Left renal cortex interstitium (tissue), 4 donors: ENCODE data around the gene LIPC. TPM values are rescaled to one million over a fixed set of nuclear protein-coding genes. Genes with fewer than 3 reads are reported as not detected.

Experiments used
- DNase-seq, 4 donors: peaks; one replicate each; pipeline ENCODE4 v3.0.0-alpha.2; 2013; ENCODE audit warnings: low read depth in 4 of 4, low spot score in 2 of 4, missing footprints in 1 of 4
- polyA plus RNA-seq, 4 donors: library from polyadenylated mRNA; unstranded; fragments of 120-200 nt; gene quantifications; one replicate each; pipeline ENCODE4 v1.2.1, GENCODE V29; 2013; ENCODE audit not compliant: insufficient read length in 4 of 4

LIPC gene
- polyA plus RNA-seq, 4 donors: 11.8 to 18.8 (median 15.4) TPM

DNA sequence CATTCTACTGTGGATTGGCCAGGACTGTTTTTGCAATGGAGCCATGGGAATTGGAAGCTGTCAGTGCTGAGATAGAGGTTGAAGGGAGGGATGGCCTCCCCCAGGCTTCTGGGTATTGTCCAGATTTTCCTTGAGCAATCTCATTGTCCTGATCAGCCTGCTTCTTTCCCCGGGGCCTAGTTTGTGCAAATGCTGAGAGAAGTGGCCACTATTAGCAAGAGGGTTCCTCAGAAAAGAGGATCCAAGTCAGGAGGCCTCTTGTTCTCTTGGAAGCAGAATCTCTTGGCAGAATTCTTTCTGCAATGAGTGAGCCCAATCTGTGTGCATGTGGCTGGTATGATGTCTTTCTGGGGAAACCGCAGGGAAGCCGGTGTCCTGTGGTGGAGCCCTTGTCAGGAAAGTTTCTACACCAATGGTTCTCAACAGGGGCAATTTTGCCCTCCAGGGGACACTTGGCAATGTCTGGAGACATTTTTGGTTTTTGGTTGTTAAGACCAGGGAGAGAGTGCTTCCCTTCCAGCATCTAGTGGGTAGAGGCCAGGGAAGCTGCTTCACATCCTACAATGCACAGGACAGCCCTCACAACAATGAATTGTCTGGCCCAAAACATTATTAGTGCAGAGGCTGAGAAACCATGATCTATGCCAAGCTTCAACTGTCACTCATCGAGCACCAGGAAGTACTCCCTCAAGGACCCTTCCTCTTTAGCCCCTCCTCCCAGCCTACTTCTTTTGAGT lies 2.0 kb downstream of the LIPC start:
- DNase-seq: no peak

DNA sequence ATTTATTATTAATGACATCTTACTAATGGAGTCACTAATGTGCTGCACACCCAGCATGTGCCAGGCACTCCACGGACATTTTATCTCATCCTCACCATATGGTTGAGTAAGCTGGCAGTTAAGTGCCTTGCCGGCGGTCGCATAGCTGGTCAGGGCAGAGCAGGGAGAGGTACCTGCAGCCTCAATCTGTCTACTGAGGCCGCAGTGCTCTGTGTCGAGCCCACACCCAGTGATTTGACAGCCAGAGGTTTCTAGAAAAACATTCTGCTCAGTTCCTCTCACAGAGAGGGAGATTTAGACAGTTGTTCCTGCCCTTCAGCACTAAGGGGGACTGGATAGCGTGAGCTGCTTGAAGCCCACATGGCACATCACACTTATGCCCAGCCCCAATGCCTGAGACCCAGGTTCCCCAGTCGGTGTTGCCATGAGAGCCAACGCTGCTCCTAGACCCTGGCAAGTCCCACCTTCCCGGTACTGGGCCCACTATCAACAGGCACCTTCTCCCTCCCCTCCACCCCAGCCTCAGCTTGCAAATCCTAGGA lies 2.6 kb downstream of the LIPC start:
- DNase-seq: no peak

DNA sequence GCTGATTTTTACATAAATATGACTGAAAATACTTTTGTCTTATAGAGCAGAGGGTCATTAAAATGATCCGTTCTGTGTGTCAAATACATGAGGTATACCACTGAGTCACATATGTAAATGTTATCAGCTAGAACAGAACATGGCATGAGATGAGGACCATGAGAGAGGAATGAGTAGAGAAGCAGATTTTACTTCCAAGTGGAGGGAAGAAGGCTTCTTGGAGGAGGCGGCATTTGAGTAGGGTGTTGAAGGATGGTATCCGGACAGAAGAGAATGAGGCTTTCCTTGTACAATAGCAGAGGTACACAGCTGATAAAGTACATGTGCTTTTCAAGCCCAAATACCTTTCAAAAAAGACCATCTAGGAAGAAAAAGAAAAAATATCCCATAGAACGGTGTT lies 4.8 kb downstream of the LIPC start:
- no peak for DNase-seq

DNA sequence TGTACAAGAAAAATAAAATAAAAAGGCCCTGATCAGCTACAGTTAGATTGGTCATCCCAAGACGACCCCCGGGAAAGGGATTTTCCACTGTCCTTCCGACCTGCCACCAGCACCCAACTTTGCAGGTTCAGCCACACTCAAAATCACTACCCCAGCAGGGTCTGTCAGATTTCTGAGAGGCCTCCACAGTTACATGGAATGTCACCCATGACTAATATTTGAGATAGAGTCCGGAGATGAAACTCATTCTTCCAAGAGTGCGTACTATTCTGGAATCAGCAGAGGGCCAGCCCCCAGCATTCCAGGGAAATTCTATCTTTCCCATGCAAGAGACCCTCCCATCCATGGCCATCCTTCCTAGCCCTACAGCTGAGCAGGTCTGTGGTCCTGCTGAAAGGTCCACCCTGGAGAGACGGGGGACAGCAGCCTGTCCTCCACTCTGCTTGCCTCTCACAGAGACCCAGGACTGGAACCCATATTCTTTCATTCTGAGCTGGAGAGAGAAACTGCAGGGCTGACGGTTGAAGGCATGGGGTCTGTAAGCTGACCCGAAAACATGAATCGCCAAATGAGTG lies 5.8 kb downstream of the LIPC start:
- no peak for DNase-seq

DNA sequence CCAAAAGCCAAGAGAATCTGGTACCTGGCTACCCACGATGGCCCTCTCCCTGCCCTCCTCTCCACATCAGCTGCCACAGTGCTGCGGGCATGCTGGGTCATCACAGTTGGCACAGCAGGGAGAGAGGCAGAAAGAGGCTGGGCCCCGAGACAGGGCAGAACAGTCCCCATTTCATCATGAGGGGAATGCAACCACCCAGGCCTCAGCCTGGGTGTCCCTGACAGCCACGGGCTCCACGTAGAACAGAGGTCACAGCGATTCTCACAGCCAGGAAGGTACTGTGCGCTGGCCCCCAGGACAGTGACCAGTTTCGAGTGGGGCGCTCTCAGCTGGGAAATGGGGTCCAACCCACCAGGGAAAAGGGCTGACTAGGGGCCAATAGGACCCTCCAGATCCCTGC lies 6.3 kb downstream of the LIPC start:
- DNase-seq: no peak

DNA sequence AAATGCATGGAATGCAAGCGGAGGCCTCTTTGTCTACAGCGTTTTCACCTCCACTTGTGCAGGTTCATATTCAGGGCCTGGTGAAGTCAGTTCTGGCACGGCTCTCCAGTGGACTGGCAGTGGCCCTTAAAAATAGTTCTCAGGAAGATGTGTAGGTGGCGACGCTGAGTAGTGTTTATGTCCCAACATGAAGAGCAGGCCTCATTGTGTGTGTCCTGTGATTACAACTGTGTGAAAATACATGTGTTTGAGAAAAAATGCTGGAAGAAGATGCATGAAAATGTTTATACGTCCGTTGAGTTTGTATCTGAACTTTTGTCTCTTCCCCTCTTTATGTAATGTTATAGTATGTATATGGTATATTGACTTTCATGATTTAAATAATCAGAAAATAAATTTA lies 7.2 kb downstream of the LIPC start:
- no peak for DNase-seq

DNA sequence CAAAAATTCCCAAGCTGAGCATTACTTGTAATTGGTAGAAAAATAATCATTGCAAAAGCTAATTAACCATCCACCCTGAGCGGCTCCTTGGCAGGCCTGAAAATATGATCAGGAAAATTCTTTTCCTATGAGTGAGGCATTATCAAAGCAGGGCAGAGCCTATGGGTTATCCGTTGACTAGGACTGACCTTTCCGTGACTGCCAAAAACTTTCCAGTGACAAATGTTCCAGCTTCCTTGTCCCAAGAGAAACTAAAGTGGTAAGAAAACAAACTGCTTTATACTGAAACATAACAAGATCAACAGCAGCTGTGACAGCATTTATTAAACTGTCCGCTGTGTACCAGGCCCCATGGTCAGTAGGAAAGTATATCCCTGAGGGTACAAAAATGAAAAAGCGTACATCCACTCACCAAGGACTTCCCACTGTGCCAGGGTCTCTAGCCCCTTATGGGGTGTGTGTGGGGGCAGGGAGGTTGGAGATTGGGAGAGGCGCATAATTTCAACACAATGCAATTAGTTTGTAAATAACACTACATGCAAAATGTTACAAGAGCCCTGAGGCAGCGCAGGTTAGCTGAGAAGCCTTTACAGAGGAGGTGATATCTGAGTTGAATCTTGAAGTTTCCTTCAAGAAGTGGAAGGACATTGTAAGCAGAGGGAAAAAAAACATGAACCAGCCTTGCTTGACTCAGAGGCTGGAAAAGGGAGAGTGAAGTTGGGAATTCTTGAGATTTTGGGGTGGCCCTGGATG lies 8.5 kb downstream of the LIPC start:
- no peak for DNase-seq

DNA sequence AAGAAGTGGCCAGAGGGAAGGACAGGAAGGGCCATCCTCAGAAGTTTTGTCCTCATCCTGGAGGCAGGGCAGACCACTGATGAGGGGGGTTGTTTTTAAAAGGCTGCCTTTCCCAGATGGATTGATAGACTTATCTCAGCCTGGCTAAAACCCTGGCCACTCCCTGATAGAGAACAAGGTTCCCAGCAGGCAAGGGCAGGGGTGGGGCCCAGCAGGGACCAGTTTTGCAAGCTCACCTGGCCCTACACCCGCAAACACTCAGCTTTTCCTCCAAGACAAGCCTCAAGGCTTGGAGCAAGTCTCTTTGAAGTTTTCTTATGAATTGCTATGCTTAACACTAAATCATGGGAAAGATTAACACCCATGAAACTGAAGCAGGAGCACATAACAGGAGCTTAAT lies 9.1 kb downstream of the LIPC start:
- no peak for DNase-seq

DNA sequence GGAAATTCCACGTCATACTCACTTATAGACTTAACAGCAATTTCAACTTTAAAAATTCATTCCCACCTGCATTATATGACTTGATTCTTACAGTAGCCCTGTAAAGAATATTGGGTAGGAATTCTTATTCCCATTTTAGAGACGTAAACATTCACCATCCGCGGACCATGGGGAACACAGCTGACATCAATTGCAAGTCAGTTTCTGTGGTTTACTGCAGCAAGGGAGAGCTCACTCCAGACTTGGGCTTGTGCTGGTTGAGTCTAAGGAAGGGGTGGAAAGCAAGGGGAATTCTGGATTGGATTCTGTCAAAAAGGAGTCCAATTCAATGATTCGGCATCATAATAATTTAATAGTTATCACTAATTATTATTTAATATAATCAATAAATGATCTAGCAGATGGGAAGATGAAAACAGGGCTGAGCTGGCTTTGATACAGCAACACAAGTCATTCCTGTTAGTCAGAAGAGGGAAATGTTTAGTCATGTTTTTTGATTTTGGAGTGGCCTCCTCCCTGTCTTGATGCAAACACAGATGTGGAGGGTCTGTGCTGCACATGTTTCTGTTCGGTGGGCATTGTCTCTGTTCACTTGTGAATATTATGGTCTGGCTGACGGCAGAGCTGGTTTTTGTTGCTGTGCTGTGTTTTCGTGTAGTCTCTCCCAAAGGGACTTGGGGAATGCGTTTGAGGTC lies 9.7 kb downstream of the LIPC start:
- DNase-seq: no peak

DNA sequence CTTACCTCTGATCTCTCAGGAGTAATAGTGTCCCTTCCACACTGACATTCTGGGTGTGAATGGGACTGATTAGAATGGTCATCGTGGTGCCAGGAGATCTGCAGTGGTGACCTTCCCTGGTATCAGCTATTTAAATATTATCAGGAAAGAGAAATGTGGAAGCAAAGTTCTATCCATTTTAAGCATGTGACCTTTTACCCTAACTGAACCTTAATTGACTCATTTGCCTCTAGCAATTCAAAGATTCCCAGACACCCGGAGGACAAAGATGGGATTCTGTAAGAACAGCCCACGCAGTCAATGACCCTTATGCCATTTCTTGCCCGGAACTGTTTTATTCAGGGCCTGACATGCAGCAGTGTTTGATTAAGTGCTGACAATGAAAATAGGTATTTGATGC lies 10.3 kb downstream of the LIPC start:
- DNase-seq: no peak

DNA sequence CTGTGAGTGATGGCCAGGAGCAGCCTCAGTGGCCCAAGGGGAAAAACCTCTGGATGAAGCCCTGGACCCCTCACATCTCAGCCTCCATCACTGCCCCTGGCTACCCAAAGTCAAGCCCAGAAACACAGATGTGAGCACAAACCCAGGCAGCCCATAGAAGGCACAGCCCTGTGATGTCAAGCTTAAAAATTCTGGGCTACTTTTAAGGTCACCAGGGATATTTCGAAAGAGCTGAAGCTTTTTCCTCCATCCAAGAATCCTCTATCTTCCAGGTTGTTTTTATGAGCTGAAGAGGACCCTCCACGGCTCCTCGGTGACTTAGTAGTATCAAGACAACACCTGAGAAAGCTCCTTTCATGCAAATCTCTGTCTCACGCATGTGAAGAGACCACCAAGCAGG lies 11.5 kb downstream of the LIPC start:
- no peak for DNase-seq

DNA sequence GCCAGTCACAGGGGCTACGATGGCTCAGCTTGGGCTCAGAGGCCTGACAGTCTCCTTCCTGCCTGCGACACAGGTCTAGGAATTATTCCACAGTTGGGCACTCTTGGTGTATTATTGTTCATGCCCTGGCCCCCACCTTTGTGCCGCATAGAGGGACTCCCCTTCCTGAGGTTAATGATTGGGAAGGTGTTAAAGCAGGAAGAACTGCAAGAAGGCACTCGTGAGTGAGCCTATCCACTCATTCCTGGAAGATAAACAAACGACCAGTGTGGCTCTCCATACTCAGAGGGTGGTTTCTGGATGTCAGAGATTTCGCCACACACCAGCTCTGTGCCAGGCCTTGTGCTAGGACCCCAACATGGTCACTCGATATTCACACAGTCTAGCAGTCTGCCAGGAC lies 12.3 kb downstream of the LIPC start:
- DNase-seq: no peak

DNA sequence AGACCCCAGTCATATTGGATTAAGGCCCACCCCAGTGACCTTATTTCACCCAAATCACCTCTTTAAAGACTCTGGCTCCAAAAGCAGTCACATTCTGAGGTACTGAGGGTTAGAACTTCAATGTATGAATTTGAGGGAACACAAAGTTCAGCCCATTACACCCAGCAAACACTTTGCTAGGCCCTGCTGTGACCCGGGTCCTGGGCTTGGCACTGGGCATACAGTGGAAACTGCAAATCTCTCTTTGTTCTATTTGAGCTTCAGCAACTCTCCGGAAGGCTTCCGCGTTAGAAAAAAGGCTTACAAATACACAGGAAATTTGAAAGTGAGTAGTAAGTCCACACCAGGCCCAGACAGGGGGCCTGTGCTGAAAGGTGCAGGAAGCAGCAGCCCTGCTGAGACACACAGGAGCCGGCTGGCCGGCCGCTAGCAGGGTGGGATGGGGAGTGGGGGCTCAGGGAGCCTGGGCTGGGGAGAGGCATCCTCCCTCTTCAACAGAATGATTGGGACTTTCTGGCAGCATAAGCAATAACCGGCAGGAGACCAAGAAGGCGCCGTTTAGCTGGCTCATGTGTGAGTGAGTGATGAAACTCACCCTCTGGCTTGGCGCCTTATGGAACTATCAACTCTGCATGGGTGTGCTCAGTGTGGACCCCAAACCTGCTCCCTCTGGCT lies 13.0 kb downstream of the LIPC start:
- no peak for DNase-seq

DNA sequence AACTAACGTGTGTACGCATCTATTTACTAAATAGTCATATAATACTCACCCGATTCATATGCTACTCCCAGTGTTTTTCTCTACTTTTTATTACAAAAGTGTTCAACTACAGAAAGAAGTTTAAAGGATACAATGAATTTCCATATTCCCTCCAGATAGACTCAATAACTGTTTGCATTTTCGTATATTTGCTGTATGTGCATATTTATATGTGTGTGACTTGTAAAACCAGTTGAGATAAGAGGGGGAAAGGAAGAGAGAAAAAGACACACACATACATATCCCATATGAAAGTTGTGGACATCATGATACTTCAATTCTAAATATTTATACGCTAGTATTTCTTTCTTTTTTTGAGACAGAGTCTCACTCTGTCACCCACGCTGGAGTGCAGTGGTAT lies 14.1 kb downstream of the LIPC start:
- DNase-seq: no peak

DNA sequence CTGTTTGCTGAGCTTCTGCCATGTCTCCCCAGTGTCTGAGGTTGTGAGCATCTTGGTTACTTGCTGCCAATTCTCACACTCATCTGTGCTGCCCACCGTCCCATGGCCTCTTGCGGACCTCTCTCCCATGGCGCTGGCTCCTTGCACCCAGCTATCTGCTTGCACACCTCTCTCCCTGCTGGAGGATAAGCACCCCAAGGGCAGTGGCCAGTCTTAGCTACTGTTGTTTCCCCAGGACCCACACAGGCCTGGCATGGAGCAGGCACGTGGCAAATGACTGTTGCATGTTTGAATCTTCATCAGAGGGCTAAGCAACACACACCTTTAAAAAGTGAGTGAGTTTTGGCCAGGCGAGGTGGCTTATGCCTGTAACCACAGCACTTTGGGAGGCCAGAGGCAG lies 14.7 kb downstream of the LIPC start:
- DNase-seq: no peak

DNA sequence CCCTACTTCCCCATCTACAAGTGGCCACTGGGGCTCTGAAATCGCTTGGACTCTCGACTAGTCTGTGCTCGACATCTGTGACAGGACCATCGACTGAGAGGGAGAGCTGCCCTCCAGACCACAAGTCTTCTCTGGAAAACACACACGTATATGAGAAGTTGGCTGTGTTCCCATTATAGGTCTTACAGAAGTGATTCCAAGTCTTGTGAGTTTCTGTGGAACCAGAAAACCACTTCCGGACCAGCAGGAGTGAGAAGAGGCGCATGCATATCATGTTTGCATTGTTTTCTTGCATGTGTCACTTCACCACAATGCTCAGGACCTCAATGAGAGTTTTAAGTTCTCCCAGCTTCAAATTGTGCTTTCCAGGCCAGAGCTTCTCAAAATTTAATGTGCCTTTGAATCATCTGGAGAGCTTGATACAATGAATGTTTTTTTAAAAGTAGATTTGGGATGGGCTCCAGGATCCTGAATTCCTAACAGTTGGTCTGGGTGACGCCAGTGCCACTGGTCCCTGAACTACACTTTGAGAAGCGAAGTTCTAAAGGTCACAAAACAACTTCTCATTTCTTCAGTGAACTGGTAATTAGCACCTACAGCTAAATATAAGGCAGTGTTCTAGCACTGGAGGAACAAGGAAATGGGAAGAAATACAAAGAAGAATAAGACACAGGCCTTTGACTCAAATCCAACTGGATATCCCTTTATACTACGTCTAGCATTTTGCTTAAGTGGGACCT lies 15.7 kb downstream of the LIPC start:
- DNase-seq: no peak

DNA sequence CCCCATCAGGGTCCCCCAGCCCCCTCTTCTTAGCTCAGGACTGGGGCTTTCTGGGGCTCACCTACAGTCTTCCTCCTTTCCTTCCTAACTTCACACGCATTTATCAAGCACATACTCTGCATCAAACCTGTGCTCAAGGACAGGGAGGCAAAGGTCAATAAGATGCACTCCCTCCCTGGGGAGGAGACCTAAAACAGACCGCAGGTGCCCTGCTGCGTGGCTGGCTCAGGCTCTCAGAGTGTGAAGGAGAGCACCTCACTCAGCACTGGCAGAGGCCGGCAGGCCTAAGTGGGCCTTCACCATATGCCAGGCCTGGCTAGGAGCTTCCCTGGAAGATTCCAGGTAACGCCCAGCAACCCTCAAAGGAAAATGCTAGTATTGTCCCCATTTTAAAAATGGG lies 16.5 kb downstream of the LIPC start:
- no peak for DNase-seq

DNA sequence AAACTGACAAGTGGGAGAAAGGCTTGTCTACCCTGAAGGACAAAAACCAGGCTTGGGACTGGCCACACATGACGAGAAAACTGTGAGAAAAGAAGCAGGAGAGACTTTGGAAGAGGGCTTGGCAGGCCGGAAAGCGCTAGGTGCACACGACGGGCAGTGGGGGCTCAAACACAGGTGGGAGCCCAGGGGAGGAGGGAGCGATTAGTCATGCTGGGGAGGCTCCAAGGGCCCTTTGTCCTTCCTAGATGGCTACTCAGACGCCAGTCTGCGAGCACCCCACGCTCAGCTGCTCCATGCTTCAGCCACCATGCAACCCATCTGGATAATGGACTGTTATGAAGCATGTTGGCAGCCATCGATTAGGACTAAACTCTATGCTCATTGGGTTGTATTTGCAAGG lies 17.1 kb downstream of the LIPC start:
- DNase-seq: no peak

DNA sequence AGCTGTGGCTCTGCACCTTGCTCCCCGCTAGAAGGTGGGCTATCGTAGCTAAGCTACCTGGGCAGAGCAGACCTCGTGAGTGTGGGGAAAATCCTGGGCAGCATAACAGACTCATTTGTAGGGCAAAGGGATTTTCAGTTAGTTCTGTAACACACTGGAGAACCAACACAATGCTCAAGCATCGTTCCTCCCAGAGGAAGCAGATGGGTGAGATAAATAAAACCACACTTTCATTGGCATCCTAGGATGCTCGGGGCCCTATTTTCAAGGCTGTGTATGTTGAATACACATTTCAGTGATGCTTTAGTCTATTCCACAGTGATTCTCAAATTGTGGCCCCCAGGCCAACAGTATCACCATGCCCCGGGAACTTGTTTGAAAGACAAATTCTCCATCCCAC lies 20.0 kb downstream of the LIPC start:
- DNase-seq: no peak

DNA sequence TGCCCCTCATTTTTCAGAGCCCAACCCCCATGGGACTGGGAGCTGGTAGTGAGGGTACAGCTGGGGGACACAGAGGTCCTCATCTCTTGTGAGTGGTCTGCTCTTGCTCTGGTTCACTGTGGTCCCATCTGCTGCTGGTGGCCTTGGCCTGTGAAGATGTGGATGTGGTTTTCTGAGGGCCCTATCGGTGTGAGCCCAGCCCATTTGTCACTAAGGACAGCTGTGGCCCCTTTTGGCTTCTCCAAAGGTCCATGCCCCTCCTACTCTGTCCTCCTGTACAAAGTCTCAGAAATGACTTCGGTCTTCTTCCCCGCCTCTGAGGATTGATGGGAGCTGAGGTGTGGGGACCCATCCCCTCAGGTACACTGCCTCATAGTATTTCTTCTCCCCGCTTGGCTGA lies 21.0 kb downstream of the LIPC start:
- DNase-seq: no peak
